ENCODE data around the gene MUC4. TPM values are rescaled to one million over a fixed set of nuclear protein-coding genes. Genes with fewer than 3 reads are reported as not detected.
A peak's percentile ranks its signal among the peaks of the same experiment; 100 is the strongest.
"Not testable (repeated sequence)": the region's sequence is repeated elsewhere in the genome, so short reads cannot be mapped to it uniquely, and the experiment has no call there.

Gene MUC4
- total RNA-seq, 1 donor from 2014 or later = 7.8 TPM

- DNase-seq = no peak
These were observed 1.8 kb downstream of the MUC4 start for GRCh38 chr3:195809796-195810454.

- peak; percentile 39 for DNase-seq
These were observed 2.4 kb downstream of the MUC4 start for GRCh38 chr3:195809291-195809785.

GRCh38 chr3:195808741-195809290 lies 2.9 kb downstream of the MUC4 start:
- DNase-seq = no peak

GRCh38 chr3:195807681-195808121 lies 4.0 kb downstream of the MUC4 start:
- no peak for DNase-seq

DNA sequence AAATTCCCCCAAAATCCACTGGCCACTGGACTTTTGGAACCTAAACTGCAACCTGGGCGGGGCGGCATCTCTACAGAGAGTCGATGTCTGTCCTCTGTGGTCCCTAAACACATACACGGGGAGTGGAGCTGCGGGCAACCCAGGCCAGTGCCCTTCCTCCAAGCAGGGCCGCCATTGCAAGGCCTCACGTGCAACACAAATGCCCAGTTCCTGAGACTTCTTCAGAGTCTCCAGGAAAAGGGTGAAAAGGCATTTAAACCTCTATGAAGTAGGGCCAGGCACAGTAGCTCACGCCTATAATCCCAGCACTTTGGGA lies 4.9 kb downstream of the MUC4 start:
- no peak for DNase-seq

DNA sequence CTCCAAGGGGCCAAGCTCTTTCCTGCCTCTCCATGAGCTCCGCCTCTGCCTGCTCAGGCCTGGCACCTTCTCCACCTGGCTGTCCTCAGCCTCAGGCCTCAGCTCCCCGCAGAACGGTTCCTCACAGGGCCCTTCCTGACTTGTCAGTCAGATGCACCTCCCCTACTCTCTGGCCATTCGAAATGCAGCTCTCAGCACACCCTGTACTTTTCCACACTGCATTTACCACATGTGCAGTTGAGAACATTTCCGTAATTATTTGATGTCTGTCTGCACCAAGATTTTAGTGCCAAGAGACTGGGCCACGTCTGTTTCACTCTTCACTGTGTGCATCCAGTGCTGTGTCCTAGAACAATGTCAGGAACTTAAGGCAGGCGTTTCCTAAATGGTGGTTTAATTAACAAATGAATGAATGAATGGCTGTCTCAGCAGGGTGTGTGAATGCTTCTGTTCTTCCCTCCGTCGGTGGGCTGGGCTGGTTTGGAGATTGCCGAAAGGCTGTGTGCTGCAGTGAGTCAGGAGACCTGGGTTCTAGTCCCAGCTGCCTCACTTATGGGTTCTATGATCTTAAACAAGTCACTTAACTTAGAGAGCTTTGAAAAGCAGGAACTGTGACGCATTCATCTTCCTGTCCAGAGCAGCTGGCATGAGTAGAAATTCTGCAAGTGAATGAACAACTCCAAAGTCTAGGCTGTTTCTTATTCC lies 5.4 kb downstream of the MUC4 start:
- DNase-seq = peak; percentile 42

GRCh38 chr3:195805588-195805987 lies 6.1 kb downstream of the MUC4 start:
- DNase-seq = not testable (repeated sequence)

DNA sequence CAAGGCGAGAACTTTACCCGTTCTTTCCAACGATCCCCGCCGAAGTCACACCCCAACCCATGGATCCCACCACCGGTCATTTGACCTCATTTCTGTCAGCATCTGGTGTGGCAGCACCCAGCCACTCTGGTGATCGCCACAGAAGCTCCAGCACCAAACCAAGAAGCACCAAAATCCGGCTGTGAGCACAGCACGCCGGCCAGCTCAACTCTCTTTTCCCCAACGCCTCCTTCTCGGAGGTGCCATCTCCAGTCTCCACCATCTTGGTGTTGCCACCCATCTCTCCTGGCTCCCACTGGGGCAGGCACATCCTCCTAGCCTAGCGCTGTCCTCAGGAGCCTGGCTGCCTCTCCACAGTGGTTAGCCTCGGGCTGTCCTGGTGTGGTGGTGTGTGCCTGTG lies 6.5 kb downstream of the MUC4 start:
- DNase-seq = no peak

DNA sequence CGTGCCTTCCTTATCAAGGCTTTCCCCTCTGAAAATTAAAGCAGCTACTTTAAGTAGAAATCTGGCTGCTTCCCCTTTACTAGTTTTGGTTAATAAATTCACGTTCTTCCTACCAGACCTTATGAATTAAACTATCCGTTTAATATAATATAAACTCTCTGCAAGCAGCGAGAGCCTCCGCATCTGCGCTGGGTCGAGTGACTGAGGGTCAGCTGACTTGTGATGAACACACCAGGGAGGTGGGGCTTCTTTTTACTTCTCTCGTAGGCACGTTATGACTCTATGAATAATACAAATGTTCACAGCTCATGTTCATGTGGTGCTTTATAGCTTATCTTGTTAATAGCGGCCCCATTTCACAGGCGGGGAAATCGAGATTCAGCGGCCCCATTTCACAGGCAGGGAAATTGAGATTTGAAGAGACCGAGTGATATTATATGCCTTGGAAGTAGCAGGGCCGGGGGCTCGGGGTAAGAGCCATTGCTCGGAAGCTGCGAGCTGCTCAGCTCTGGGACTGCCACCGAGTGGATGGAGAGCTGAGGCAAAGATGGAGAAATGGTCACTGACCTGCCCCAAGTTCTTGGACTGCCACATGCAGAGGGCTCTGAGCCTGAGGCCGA lies 8.3 kb downstream of the MUC4 start:
- DNase-seq = no peak

GRCh38 chr3:195802795-195803194 lies 8.9 kb downstream of the MUC4 start:
- peak; percentile 63 for DNase-seq

- DNase-seq = peak; percentile 23
These were observed 9.4 kb downstream of the MUC4 start for GRCh38 chr3:195802261-195802701.

DNA sequence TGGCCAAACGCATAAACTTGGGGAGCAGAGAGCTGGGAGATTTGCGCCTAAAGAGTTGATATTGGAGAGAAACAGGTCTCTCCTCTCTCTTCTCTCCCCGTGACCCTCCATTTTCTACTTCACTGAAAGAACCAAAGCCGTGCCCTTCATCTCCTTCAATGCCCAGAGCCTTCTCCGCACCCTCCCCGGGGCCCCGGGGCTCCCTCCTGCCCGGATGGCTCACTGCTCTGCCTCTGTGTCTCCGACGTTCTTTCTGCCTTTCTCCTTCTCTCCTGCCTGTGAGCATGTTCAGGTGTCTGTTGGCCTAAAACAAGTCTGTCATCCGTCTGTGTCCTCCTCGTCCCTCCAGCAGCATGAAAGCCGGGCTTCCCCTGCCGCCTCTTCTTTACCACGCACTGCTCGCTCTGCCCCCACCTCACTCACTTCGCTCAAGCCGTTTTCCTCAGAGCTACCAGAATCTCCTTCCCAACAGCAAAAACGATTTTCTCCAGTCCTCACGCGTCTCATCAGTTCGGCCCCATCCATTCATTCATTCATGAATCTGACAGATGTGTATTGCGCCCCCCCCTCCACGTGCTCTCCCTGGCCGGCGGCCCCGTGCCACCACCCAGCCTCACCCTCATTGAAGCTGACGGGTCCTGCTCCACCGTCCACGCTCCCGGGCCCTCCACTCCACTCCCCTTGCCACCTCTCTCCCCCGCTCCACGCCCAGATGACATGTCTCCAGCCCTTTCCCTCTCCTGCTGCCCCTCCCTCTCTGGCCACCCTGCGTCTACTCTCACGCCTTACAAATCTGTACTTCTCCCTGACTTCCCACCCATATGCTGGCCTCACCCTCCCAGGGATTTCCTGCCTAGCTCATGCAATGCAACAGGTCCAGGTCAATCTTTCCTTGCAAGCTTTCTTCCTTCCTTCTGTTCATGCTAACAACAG lies 10.2 kb downstream of the MUC4 start:
- DNase-seq = no peak

DNA sequence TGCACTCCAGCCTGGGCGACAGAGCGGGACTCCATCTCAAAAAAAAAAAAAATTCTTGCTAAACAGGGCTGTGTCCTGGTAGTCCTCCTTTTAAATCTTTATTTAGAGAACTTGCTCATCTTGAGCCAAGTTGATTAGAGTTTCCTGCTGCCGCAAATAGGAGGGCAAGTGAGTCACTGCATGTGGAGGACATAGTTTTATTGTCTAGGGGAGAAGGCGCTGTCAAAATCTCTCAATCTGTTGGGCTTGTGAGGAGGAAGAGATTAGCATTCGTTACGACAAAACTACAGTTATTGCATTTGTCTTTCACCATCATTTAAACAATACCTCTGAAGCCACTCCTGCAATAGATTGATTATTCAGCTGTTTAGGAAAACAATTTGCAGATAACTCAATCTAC lies 11.5 kb downstream of the MUC4 start:
- no peak for DNase-seq

GRCh38 chr3:195796795-195797194 lies 14.9 kb downstream of the MUC4 start:
- DNase-seq = no peak

GRCh38 chr3:195794708-195795107 lies 17.0 kb downstream of the MUC4 start:
- DNase-seq = no peak

DNA sequence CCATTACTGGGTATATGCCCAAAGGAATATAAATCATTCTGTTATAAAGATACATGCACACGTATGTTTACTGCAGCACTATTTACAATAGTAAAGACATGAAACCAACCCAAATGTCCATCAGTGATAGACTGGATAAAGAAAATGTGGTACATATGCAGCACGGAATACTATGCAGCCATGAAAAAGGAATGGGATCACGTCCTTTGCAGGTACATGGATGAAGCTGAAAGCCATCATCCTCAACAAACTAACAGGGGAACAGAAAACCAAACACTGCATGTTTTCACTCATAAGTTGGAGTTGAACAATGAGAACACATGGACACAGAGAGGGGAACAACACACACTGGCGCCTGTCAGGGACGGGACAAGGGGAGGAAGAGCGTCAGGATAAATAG lies 19.1 kb downstream of the MUC4 start:
- DNase-seq = not testable (repeated sequence)

- no peak for DNase-seq
These were observed 20.8 kb downstream of the MUC4 start for GRCh38 chr3:195790901-195791300.

DNA sequence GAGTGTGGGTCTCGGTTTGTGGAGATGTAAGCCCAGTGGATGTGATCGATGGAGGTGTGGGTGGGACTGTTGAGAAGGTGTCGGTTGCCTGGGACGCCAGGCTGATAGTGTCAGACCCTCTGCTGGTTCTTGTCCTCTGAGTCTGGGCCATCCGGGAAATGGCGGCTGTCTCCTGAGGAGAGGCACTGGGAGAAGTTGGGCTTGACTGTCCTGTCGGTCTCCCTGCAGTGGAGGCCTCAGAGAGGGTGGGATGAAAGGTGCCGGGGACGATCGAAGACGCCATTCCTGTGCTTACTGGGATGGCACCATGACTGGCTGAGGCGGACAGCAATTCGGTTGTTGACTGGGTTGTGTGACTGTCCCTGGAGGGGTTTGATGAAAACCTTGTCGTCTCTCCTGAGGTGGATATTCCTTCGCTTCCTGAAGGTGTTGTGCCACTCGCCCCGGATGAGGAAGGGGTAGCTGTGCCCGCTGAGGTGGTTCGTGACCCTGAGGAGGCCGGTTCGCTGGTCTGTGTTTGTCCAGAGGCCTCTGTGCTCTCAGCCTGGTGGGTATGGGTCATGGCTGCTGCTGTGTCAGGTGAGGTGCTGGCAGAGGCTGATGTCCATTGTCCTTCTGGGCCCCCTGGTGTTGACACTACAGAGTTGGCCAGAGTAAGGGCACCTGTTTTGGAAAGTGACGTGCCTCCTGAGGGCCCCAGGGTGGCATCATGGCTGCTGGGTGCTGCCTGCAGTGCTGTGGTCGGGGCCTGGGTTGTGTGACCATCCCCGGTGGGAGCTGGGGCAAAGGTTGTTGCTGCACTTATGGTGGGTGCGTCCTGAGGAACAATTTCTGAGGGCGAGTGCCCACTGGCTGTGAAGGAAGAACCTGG lies 22.8 kb downstream of the MUC4 start:
- DNase-seq = no peak

DNA sequence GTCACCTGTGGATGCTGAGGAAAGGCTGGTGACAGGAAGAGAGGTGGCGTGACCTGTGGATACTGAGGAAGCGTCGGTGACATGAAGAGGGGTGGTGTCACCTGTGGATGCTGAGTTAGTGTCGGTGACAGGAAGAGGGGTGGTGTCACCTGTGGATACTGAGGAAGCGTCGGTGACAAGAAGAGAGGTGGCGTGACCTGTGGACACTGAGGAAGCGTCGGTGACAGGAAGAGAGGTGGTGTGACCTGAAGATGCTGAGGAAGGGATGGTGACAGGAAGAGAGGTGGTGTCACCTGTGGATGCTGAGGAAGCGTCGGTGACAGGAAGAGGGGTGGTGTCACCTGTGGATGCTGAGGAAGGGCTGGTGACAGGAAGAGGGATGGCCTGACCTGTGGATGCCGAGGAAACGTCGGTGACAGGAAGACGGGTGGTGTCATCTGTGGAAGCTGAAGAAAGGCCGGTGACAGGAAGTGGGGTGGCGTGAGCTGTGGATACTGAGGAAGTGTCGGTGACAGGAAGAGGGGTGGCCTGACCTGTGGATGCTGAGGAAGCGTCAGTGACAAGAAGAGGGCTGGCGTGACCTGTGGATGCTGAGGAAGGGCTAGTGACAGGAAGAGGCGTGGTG lies 25.8 kb downstream of the MUC4 start:
- not testable (repeated sequence) for DNase-seq

DNA sequence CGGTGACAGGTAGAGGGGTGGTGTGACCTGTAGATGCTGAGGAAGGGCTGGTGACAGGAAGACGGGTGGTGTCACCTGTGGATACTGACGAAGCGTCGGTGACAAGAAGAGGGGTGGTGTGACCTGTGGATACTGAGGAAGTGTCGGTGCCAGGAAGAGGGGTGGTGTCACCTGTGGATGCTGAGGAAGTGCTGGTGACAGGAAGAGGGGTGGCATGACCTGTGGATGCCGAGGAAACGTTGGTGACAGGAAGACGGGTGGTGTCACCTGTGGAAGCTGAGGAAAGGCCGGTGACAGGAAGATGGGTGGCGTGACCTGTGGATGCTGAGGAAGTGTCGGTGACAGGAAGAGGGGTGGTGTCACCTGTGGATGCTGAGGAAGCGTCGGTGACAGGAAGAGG lies 27.7 kb downstream of the MUC4 start:
- DNase-seq = not testable (repeated sequence)

Measured in tongue (tissue), 2 donors.